HPDE6-E6E7 (cell line): ENCODE results near the gene DRGX.

Source experiments
- DNase-seq: peaks from one replicate; pipeline ENCODE4 v3.0.0; 2011; ENCODE audit warnings: missing footprints; ENCODE audit errors: extremely low spot score

The DRGX gene

GRCh38 chr10:49321021-49321420, 74.9 kb downstream of the DRGX start:
- no peak for DNase-seq

- DNase-seq, result no peak
These were observed 75.7 kb downstream of the DRGX start for GRCh38 chr10:49320191-49320590.

- no peak for DNase-seq
These were observed 76.7 kb downstream of the DRGX start for GRCh38 chr10:49319206-49319605.

- DNase-seq, result no peak
These were observed 77.1 kb downstream of the DRGX start for GRCh38 chr10:49318755-49319154.

- DNase-seq, result no peak
These were observed 77.9 kb downstream of the DRGX start for GRCh38 chr10:49318028-49318427.

GRCh38 chr10:49314806-49315205, 81.1 kb downstream of the DRGX start:
- no peak for DNase-seq
